ENCODE data around the gene DTNBP1. TPM values are rescaled to one million over a fixed set of nuclear protein-coding genes. Genes with fewer than 3 reads are reported as not detected.

Gene DTNBP1
- total and polyA plus RNA-seq, 2 of the 8 experiments (the other 6 are each of a cell fraction or from before 2014, with no cell fraction given), result 13.5 to 22.1 TPM

- TF ChIP-seq SIRT6 (IDR thresholded peaks at IDR 0.05; ENCODE audit: low read length) (no peak), SRF (IDR thresholded peaks at IDR 0.05; ENCODE audit: low read depth, low read length) (no peak), RAD21 (IDR thresholded peaks at IDR 0.05 in 1 of 2, conservative IDR thresholded peaks at IDR 0.05 in 1 of 2; ENCODE audit: low read depth in 2 of 2, low read length in 2 of 2) (no peak), JUND (IDR thresholded peaks at IDR 0.05; ENCODE audit: low read length) (no peak)
Measured at GRCh38 chr6:15513801-15514711, 148.8 kb downstream of the DTNBP1 start (continued).
